GM18519 (cell line): ENCODE results near the gene LMAN2.
"Not testable (repeated sequence)": the region's sequence is repeated elsewhere in the genome, so short reads cannot be mapped to it uniquely, and the experiment has no call there.

Source experiments
- ATAC-seq: cut with Tn5 transposase; IDR thresholded peaks from one replicate; pipeline ENCODE4 v1.9.1; 2021; ENCODE audit warnings: mild to moderate bottlenecking, moderate library complexity; ENCODE audit not compliant: unreplicated experiment, low FRiP score

LMAN2 gene

GRCh38 chr5:177310757-177311391 lies 40.6 kb downstream of the LMAN2 start:
- ATAC-seq: no peak

GRCh38 chr5:177310332-177310731 lies 41.1 kb downstream of the LMAN2 start:
- no peak for ATAC-seq

GRCh38 chr5:177309351-177310191 lies 41.9 kb downstream of the LMAN2 start:
- no peak for ATAC-seq

- ATAC-seq: no peak
Observed at GRCh38 chr5:177308740-177309139, 42.7 kb downstream of the LMAN2 start.

- no peak for ATAC-seq
Observed at GRCh38 chr5:177307544-177308363, 43.7 kb downstream of the LMAN2 start.

GRCh38 chr5:177306674-177307543 lies 44.6 kb downstream of the LMAN2 start:
- ATAC-seq: no peak

GRCh38 chr5:177306103-177306640 lies 45.3 kb downstream of the LMAN2 start:
- ATAC-seq: not testable (repeated sequence)

GRCh38 chr5:177304392-177305119 lies 46.9 kb downstream of the LMAN2 start:
- ATAC-seq: no peak

GRCh38 chr5:177303925-177304391 lies 47.5 kb downstream of the LMAN2 start:
- peak; percentile 1 for ATAC-seq

- ATAC-seq: peak; percentile 50
Observed at GRCh38 chr5:177303121-177303924, 48.1 kb downstream of the LMAN2 start, which contains the start of the genes PRELID1 and RAB24. TSS of gene PRELID1 (plus strand) at chr5:177303799. CDS start at chr5:177303986, 187 bp downstream. TSS of gene RAB24 (minus strand) at chr5:177303719. CDS start at chr5:177303288, 431 bp downstream.

GRCh38 chr5:177302354-177303110 lies 48.9 kb downstream of the LMAN2 start:
- no peak for ATAC-seq

- no peak for ATAC-seq
Observed at GRCh38 chr5:177301503-177302165, 49.8 kb downstream of the LMAN2 start.

GRCh38 chr5:177300951-177301350 lies 50.5 kb downstream of the LMAN2 start:
- no peak for ATAC-seq

- no peak for ATAC-seq
Observed at GRCh38 chr5:177300236-177300880, 51.1 kb downstream of the LMAN2 start.

GRCh38 chr5:177299697-177300096 lies 51.8 kb downstream of the LMAN2 start:
- no peak for ATAC-seq

GRCh38 chr5:177297922-177298321 lies 53.5 kb downstream of the LMAN2 start:
- ATAC-seq: no peak
